ENCODE results near the gene SLCO3A1.

Gene SLCO3A1

GRCh38 chr15:92164327-92165000 lies 311.0 kb downstream of the SLCO3A1 start:
- H2AK5ac ChIP-seq (ENCODE audit: low read length), result no peak overlapping the region
- no peak overlapping the region for H3K18ac ChIP-seq (ENCODE audit: low read length)
- no peak overlapping the region for H4K91ac ChIP-seq (ENCODE audit: low read depth, low read length)
- no peaks in the 10 kb centered on the region for H3K27me3 ChIP-seq (ENCODE audit: insufficient read depth, low read length)
- no CpG with 5 or more reads among the region's 10 CpGs for WGBS (ENCODE audit: extremely low coverage, insufficient coverage, insufficient read length)
- H3K4me1 ChIP-seq (ENCODE audit: control insufficient read depth in 1 of 2, insufficient read depth in 2 of 2, low read length in 2 of 2), result peaks cover 15 to 16% of the 10 kb centered on the region in 2 experiments
- H2BK5ac ChIP-seq (ENCODE audit: low read depth, low read length, poor library complexity), result no peak overlapping the region
- H3K27ac ChIP-seq (ENCODE audit: low read depth, low read length), result peak overlapping the region; percentile 29
- H2BK12ac ChIP-seq (ENCODE audit: low read length), result no peak overlapping the region
- H3K36me3 ChIP-seq (ENCODE audit: control insufficient read depth in 1 of 2, insufficient read depth in 2 of 2, low read length in 2 of 2), result no peaks in the 10 kb centered on the region
- no peak overlapping the region for H3K9ac ChIP-seq (ENCODE audit: low read length)
- no peak overlapping the region for H3K4me3 ChIP-seq (ENCODE audit: low read depth, low read length)
- peak overlapping the region; percentile 11 for H3K4me2 ChIP-seq (ENCODE audit: low read length)
- no peak overlapping the region for H2AFZ ChIP-seq (ENCODE audit: insufficient read depth, low read length, poor library complexity)
- H2BK120ac ChIP-seq (ENCODE audit: insufficient read depth, low read length, poor library complexity), result no peak overlapping the region
- H3K23ac ChIP-seq (ENCODE audit: low read length), result no peak overlapping the region
- no peak overlapping the region for H4K12ac ChIP-seq (ENCODE audit: low read depth, low read length)
- no peak overlapping the region for H3K14ac ChIP-seq (ENCODE audit: low read length)
- no peaks in the 10 kb centered on the region for H3K9me3 ChIP-seq (ENCODE audit: insufficient read depth, low read depth, low read length)
- no peaks in the 10 kb centered on the region for H3K79me2 ChIP-seq (ENCODE audit: control insufficient read depth, insufficient read depth, low read length, poor library complexity)
- no peak overlapping the region for H3K4ac ChIP-seq (ENCODE audit: low read depth, low read length)
- no peak overlapping the region for H4K8ac ChIP-seq (ENCODE audit: low read depth, low read length)
- peaks cover 5% of the 10 kb centered on the region for H3K79me1 ChIP-seq (ENCODE audit: low read length)
- DNase-seq, result peak in 1 of 2 donors; percentile 20

DNA sequence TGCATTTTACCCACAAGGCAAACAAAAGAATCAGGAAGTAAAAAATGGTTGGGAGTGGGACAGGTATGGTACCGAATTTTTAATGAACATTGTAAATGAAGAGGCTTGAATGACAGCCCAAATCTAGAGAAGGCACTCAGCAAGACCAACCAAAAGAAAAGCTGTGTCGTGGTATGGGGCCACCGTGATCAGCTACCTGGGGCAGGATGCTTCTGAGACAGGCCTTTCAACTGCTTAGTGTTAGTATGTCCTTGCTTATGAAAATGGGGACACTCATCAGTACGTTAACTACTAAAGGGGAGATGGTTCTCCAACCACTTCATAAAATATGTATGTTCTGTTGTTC lies 311.5 kb downstream of the SLCO3A1 start:
- Histone ChIP-seq H3K27ac (ENCODE audit: low read depth, low read length) (no peak overlapping the region), H3K14ac (ENCODE audit: low read length) (no peak overlapping the region), H2AK5ac (ENCODE audit: low read length) (no peak overlapping the region), H3K27me3 (ENCODE audit: insufficient read depth, low read length) (no peaks in the 10 kb centered on the region), H3K79me2 (ENCODE audit: control insufficient read depth, insufficient read depth, low read length, poor library complexity) (no peaks in the 10 kb centered on the region), H3K9me3 (ENCODE audit: insufficient read depth, low read depth, low read length) (no peaks in the 10 kb centered on the region), H2BK5ac (ENCODE audit: low read depth, low read length, poor library complexity) (no peak overlapping the region), H4K91ac (ENCODE audit: low read depth, low read length) (peak overlapping the region; percentile 8), H3K4me2 (ENCODE audit: low read length) (no peak overlapping the region), H2AFZ (ENCODE audit: insufficient read depth, low read length, poor library complexity) (no peak overlapping the region), H4K12ac (ENCODE audit: low read depth, low read length) (no peak overlapping the region), H3K4me3 (ENCODE audit: low read depth, low read length) (no peak overlapping the region), H3K4me1 (ENCODE audit: control insufficient read depth in 1 of 2, insufficient read depth in 2 of 2, low read length in 2 of 2) (peaks cover 15 to 16% of the 10 kb centered on the region in 2 experiments), H3K9ac (ENCODE audit: low read length) (no peak overlapping the region), H3K36me3 (ENCODE audit: control insufficient read depth in 1 of 2, insufficient read depth in 2 of 2, low read length in 2 of 2) (no peaks in the 10 kb centered on the region), H3K79me1 (ENCODE audit: low read length) (peaks cover 5% of the 10 kb centered on the region), H4K8ac (ENCODE audit: low read depth, low read length) (no peak overlapping the region), H2BK120ac (ENCODE audit: insufficient read depth, low read length, poor library complexity) (no peak overlapping the region), H3K18ac (ENCODE audit: low read length) (no peak overlapping the region), H3K4ac (ENCODE audit: low read depth, low read length) (no peak overlapping the region), H2BK12ac (ENCODE audit: low read length) (no peak overlapping the region), H3K23ac (ENCODE audit: low read length) (no peak overlapping the region)
- no peak for DNase-seq
- WGBS (ENCODE audit: extremely low coverage, insufficient coverage, insufficient read length), result no CpG with 5 or more reads among the region's 4 CpGs

DNA sequence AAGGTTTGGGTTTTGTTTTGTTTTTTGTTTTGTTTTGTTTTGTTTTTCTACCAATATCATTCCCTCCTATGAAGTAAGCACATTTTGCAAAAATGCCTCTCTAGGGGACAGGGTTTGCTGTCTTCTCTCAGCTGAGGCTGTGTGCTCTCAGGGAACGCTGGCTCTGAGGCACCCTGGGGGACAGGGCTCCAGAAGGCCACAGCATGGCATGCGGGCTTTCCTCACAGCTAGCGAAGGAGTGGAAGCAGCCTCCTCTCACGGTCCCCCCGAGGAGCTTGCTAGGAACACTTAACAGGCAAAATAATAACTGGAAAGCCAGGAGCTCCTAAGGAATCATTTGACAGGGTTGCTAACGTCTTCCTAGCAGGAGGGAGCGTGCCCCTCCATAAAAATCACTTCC lies 312.5 kb downstream of the SLCO3A1 start:
- Histone ChIP-seq H3K9me3 (ENCODE audit: insufficient read depth, low read depth, low read length) (no peaks in the 10 kb centered on the region), H2AK5ac (ENCODE audit: low read length) (no peak overlapping the region), H3K14ac (ENCODE audit: low read length) (peak overlapping the region; percentile 49), H3K27me3 (ENCODE audit: insufficient read depth, low read length) (no peaks in the 10 kb centered on the region), H3K27ac (ENCODE audit: low read depth, low read length) (no peak overlapping the region), H3K4me3 (ENCODE audit: low read depth, low read length) (no peak overlapping the region), H3K4me2 (ENCODE audit: low read length) (no peak overlapping the region), H3K4ac (ENCODE audit: low read depth, low read length) (no peak overlapping the region), H2BK120ac (ENCODE audit: insufficient read depth, low read length, poor library complexity) (peak overlapping the region; percentile 11), H2BK12ac (ENCODE audit: low read length) (peak overlapping the region; percentile 59), H4K12ac (ENCODE audit: low read depth, low read length) (no peak overlapping the region), H3K79me2 (ENCODE audit: control insufficient read depth, insufficient read depth, low read length, poor library complexity) (no peaks in the 10 kb centered on the region), H4K91ac (ENCODE audit: low read depth, low read length) (no peak overlapping the region), H3K4me1 (ENCODE audit: control insufficient read depth in 1 of 2, insufficient read depth in 2 of 2, low read length in 2 of 2) (peaks cover 15 to 16% of the 10 kb centered on the region in 2 experiments), H2BK5ac (ENCODE audit: low read depth, low read length, poor library complexity) (no peak overlapping the region), H3K36me3 (ENCODE audit: control insufficient read depth in 1 of 2, insufficient read depth in 2 of 2, low read length in 2 of 2) (no peaks in the 10 kb centered on the region), H3K23ac (ENCODE audit: low read length) (no peak overlapping the region), H3K9ac (ENCODE audit: low read length) (no peak overlapping the region), H3K18ac (ENCODE audit: low read length) (no peak overlapping the region), H3K79me1 (ENCODE audit: low read length) (peaks cover 5% of the 10 kb centered on the region), H4K8ac (ENCODE audit: low read depth, low read length) (no peak overlapping the region), H2AFZ (ENCODE audit: insufficient read depth, low read length, poor library complexity) (no peak overlapping the region)
- no CpG with 5 or more reads among the region's 7 CpGs for WGBS (ENCODE audit: extremely low coverage, insufficient coverage, insufficient read length)
- no peak for DNase-seq

GRCh38 chr15:92166751-92167405 lies 313.4 kb downstream of the SLCO3A1 start:
- no peaks in the 10 kb centered on the region for H3K9me3 ChIP-seq (ENCODE audit: insufficient read depth, low read depth, low read length)

More at GRCh38 chr15:92166751-92167405, 313.4 kb downstream of the SLCO3A1 start:
- Histone ChIP-seq H4K91ac (ENCODE audit: low read depth, low read length) (no peak overlapping the region), H3K4me2 (ENCODE audit: low read length) (no peak overlapping the region), H3K27ac (ENCODE audit: low read depth, low read length) (no peak overlapping the region), H2BK120ac (ENCODE audit: insufficient read depth, low read length, poor library complexity) (no peak overlapping the region), H3K4me3 (ENCODE audit: low read depth, low read length) (no peak overlapping the region), H4K12ac (ENCODE audit: low read depth, low read length) (no peak overlapping the region), H2BK12ac (ENCODE audit: low read length) (no peak overlapping the region), H3K27me3 (ENCODE audit: insufficient read depth, low read length) (no peaks in the 10 kb centered on the region), H4K8ac (ENCODE audit: low read depth, low read length) (no peak overlapping the region), H3K79me2 (ENCODE audit: control insufficient read depth, insufficient read depth, low read length, poor library complexity) (no peaks in the 10 kb centered on the region), H3K9ac (ENCODE audit: low read length) (no peak overlapping the region), H3K36me3 (ENCODE audit: control insufficient read depth in 1 of 2, insufficient read depth in 2 of 2, low read length in 2 of 2) (no peaks in the 10 kb centered on the region), H3K4me1 (ENCODE audit: control insufficient read depth in 1 of 2, insufficient read depth in 2 of 2, low read length in 2 of 2) (peaks cover 15 to 16% of the 10 kb centered on the region in 2 experiments), H3K18ac (ENCODE audit: low read length) (no peak overlapping the region), H2AK5ac (ENCODE audit: low read length) (no peak overlapping the region), H2AFZ (ENCODE audit: insufficient read depth, low read length, poor library complexity) (no peak overlapping the region), H3K14ac (ENCODE audit: low read length) (no peak overlapping the region), H3K23ac (ENCODE audit: low read length) (no peak overlapping the region), H3K4ac (ENCODE audit: low read depth, low read length) (no peak overlapping the region), H2BK5ac (ENCODE audit: low read depth, low read length, poor library complexity) (no peak overlapping the region), H3K79me1 (ENCODE audit: low read length) (peaks cover 5% of the 10 kb centered on the region)
- WGBS (ENCODE audit: extremely low coverage, insufficient coverage, insufficient read length), result 100% methylated on average over 2 of the region's 8 CpGs
- DNase-seq, result no peak
